Measurements from ENCODE around the gene TACO1. TPM values are rescaled to one million over a fixed set of nuclear protein-coding genes. Genes with fewer than 3 reads are reported as not detected.

Gene TACO1
- total and polyA plus RNA-seq, 2 of the 8 experiments (the other 6 are each of a cell fraction or from before 2014, with no cell fraction given), result 19.1 to 23.6 TPM

DNA sequence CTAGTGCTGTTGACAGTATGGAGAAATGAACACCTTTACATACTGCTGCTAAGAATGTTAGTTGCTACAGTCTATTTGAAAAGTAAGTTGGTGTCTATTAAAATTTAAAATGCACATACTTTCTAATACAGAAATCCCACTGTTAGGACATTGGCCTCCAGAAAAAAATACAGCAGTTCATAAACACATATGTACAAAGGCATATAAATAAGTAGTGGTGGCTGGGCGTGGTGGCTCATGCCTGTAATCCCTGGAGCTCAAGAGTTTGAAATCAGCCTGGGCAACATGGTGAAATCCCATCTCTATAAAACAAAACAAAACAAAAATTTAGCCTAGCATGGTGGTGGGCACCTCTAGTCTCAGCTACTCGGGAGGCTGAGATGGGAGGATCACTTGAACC, 37.4 kb upstream of the TACO1 start:
- no peak overlapping the region for H3K18ac ChIP-seq (ENCODE audit: extremely low read depth, low read length)
- H3K4ac ChIP-seq (replicated peaks; ENCODE audit: insufficient read length, low read depth, low read length), result no peak overlapping the region
- H3K14ac ChIP-seq (ENCODE audit: insufficient read length), result no peak overlapping the region
- H3K4me3 ChIP-seq (ENCODE audit: extremely low read depth in 1 of 4, insufficient read depth in 2 of 4, low read depth in 3 of 4, low read length in 4 of 4), result no peak overlapping the region
- H3K36me3 ChIP-seq (ENCODE audit: control insufficient read depth in 2 of 4, insufficient read depth in 4 of 4, low read length in 3 of 4), result no peaks in the 10 kb centered on the region
- no peak overlapping the region for H3K23ac ChIP-seq (ENCODE audit: insufficient read length)
- no peak overlapping the region for H3K4me2 ChIP-seq (ENCODE audit: insufficient read depth in 1 of 2, low read depth in 2 of 2, low read length in 2 of 2)
- H3K23me2 ChIP-seq (ENCODE audit: low read depth, low read length), result no peaks in the 10 kb centered on the region
- peaks cover 5% of the 10 kb centered on the region; the same call in 1 of the 2 replicates for H3K79me1 ChIP-seq (ENCODE audit: low read depth, low read length)
- H2AK5ac ChIP-seq (ENCODE audit: low read depth, low read length), result no peak overlapping the region
- H2BK5ac ChIP-seq (ENCODE audit: low read depth, low read length), result no peak overlapping the region
- ChIA-PET CTCF (ENCODE audit: partially characterized antibody) (interaction anchor here (0.8 to 1.5 kb wide), 5 partner anchors 9 to 84 kb away, joined by 4 to 6 read pairs (median 5); no protein-coding TSS in a partner anchor), POLR2A (ENCODE audit: partially characterized antibody) (no interaction called here)
- no peak overlapping the region for H2AFZ ChIP-seq (ENCODE audit: low read length)
- no peak overlapping the region for H3K27ac ChIP-seq (ENCODE audit: low read depth, low read length)
- no peak overlapping the region for H4K5ac ChIP-seq (ENCODE audit: insufficient read length, low read depth, low read length)
- no peak overlapping the region for H2BK12ac ChIP-seq (ENCODE audit: low read depth, low read length)
- no peak overlapping the region for H2BK20ac ChIP-seq (ENCODE audit: low read length)
- H3K79me2 ChIP-seq (ENCODE audit: control insufficient read depth in 1 of 2, insufficient read depth in 2 of 2, low read length in 2 of 2), result peaks cover 0 to 63% of the 10 kb centered on the region in 2 experiments; a peak in 2 of 4 replicates
- 97% methylated on average over 2 of the region's 2 CpGs; no CpG with 5 or more reads in 1 of the 2 experiments for WGBS, 2 experiments (ENCODE audit: extremely low coverage in 1 of 2, insufficient coverage in 1 of 2, insufficient read length in 1 of 2, insufficient replicate concordance in 2 of 2, low coverage in 1 of 2, low lambda C conversion rate in 2 of 2, missing lambda C conversion rate in 1 of 2)
- TF ChIP-seq MAFK (IDR thresholded peaks at IDR 0.05; ENCODE audit: low read depth, low read length) (no peak), CBX5 (IDR thresholded peaks at IDR 0.05; ENCODE audit: low read depth, low read length) (no peak), KDM4A (IDR thresholded peaks at IDR 0.05; ENCODE audit: low read depth, low read length, severe bottlenecking) (no peak), EP300 (IDR thresholded peaks at IDR 0.05; ENCODE audit: borderline replicate concordance in 1 of 2, low read depth in 2 of 2, low read length in 2 of 2) (no peak), NANOG (IDR thresholded peaks at IDR 0.05; ENCODE audit: insufficient read depth, low read depth, low read length, poor library complexity, severe bottlenecking) (no peak), CREB1 (IDR thresholded peaks at IDR 0.05) (no peak), JUND (IDR thresholded peaks at IDR 0.05; ENCODE audit: low read length) (no peak), SIRT6 (IDR thresholded peaks at IDR 0.05; ENCODE audit: low read length) (no peak), BRCA1 (IDR thresholded peaks at IDR 0.05; ENCODE audit: low read depth, low read length) (no peak), POLR2AphosphoS5 (IDR thresholded peaks at IDR 0.05; ENCODE audit: low read depth, low read length) (no peak), HDAC2 (IDR thresholded peaks at IDR 0.05; ENCODE audit: borderline replicate concordance in 1 of 2, low read depth in 2 of 2, low read length in 2 of 2) (no peak)
- TF ChIP-seq, protein P1, sequence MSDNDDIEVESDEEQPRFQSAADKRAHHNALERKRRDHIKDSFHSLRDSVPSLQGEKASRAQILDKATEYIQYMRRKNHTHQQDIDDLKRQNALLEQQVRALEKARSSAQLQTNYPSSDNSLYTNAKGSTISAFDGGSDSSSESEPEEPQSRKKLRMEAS (IDR thresholded peaks at IDR 0.05), result no peak
- H3K56ac ChIP-seq (replicated peaks; ENCODE audit: insufficient read length, low read depth, low read length), result no peak overlapping the region
- H2BK15ac ChIP-seq (ENCODE audit: low read length), result no peak overlapping the region
- H4K20me1 ChIP-seq (replicated peaks in 1 of 2; ENCODE audit: control insufficient read depth in 1 of 2, insufficient read depth in 2 of 2, low read length in 2 of 2), result peaks cover 2 to 7% of the 10 kb centered on the region in 2 experiments
- DNase-seq (ENCODE audit: low read depth in 1 of 2, low spot score in 2 of 2) (no peak), FAIRE-seq (no peak)
- H4K8ac ChIP-seq (ENCODE audit: extremely low read depth, insufficient read depth, low read length), result no peak overlapping the region
- no peak overlapping the region for H4K91ac ChIP-seq (replicated peaks; ENCODE audit: insufficient read length, low read length)
- H3K9ac ChIP-seq (replicated peaks in 1 of 4; ENCODE audit: extremely low read depth in 1 of 4, low read depth in 3 of 4, low read length in 3 of 4), result no peak overlapping the region
- H2BK120ac ChIP-seq (replicated peaks; ENCODE audit: low read depth, low read length), result no peak overlapping the region
- H3K4me1 ChIP-seq (replicated peaks in 1 of 4; ENCODE audit: control insufficient read depth in 3 of 4, insufficient read depth in 4 of 4, low read length in 3 of 4), result no peaks in the 10 kb centered on the region
- H3K27me3 ChIP-seq (replicated peaks in 1 of 4; ENCODE audit: control insufficient read depth in 3 of 4, extremely low read depth in 1 of 4, insufficient read depth in 3 of 4, low read length in 3 of 4), result no peaks in the 10 kb centered on the region
- no peaks in the 10 kb centered on the region for H3K9me3 ChIP-seq (ENCODE audit: insufficient read depth in 2 of 2, low read depth in 1 of 2, low read length in 1 of 2)
